Effector memory CD4-positive, alpha-beta T cell (primary cell): ENCODE data around the gene TEDC1.

Experiments
- DNase-seq, 3 donors: peaks; one replicate each; pipeline ENCODE4 v3.0.0-alpha.2; 2020
- H3K27ac ChIP-seq: 2 replicates; pipeline ENCODE4 v1.7.0; 2013; ENCODE audit warnings: mild to moderate bottlenecking, low read length, moderate library complexity; ENCODE audit not compliant: insufficient read depth, poor library complexity, severe bottlenecking
- H3K27me3 ChIP-seq: replicated peaks from 2 replicates; pipeline ENCODE4 v1.7.0; 2013; ENCODE audit warnings: mild to moderate bottlenecking, low read length; ENCODE audit not compliant: insufficient read depth, control insufficient read depth, poor library complexity, severe bottlenecking
- H3K36me3 ChIP-seq: 2 replicates; pipeline ENCODE4 v1.7.0; 2013; ENCODE audit warnings: mild to moderate bottlenecking, low read length, moderate library complexity; ENCODE audit not compliant: control insufficient read depth, insufficient read depth
- H3K4me1 ChIP-seq: 2 replicates; pipeline ENCODE4 v1.7.0; 2013; ENCODE audit warnings: low read length, mild to moderate bottlenecking; ENCODE audit not compliant: control insufficient read depth, insufficient read depth, poor library complexity, severe bottlenecking
- H3K4me3 ChIP-seq: 2 replicates; pipeline ENCODE4 v1.7.0; 2013; ENCODE audit warnings: low read length, low read depth, mild to moderate bottlenecking; ENCODE audit not compliant: insufficient read depth, poor library complexity, severe bottlenecking
- H3K9me3 ChIP-seq: 2 replicates; pipeline ENCODE4 v1.7.0; 2013; ENCODE audit warnings: mild to moderate bottlenecking, low read length, moderate library complexity; ENCODE audit not compliant: control insufficient read depth

TEDC1 gene

DNA sequence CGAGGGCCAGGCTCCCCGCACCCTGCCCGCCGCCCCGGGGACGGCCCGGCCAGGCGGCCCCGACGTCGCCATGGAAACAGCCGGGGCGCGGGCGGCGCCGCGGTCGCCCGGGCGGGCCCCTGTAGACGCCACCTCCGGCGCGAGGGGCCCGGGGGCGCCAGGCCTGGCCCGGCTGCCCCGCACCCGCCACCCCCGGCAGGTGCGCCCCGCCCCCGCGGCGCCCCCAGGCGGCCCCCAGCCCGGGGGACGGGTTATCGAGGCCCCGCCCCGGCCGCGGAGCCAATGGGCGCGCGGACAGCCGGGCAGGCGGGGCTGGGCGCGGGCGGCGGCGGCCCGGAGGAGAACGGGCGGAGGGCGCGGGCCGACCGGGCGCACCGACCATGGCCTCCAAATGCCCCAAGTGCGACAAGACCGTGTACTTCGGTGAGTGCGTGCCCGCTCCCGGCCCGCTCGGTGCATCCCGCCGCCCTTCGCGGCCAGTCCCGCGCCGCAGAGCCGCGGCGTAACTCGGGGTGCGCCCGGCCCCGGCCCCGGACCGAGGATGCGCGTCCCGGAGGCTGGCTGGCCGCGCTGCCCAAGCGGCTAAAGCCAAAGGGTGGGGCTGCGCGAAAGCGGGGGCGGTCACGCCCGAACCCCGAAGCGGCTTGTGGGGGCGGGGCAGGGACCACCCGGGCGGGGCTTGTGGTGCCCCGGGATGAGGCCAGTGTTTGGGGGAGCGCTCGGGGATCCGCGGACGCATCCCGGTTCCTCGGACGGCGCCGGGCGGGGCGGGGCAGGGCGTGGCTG lies 16.4 kb upstream of the TEDC1 start, which contains the start of gene CRIP2:
Gene CRIP2, plus strand, starts transcription at position 339 of the 786 bp plus-strand sequence. Its CDS starts 42 bp downstream, at position 381.
- Histone ChIP-seq H3K27me3 (no peaks in the 10 kb centered on the region), H3K36me3 (peaks cover 3% of the 10 kb centered on the region), H3K9me3 (no peaks in the 10 kb centered on the region), H3K4me3 (peak within 1 kb of the TSS; percentile 64), H3K4me1 (peaks cover 42% of the 10 kb centered on the region), H3K27ac (peak within 1 kb of the TSS; percentile 83)
- peak; percentile 56 to 63 (median 57) for DNase-seq

DNA sequence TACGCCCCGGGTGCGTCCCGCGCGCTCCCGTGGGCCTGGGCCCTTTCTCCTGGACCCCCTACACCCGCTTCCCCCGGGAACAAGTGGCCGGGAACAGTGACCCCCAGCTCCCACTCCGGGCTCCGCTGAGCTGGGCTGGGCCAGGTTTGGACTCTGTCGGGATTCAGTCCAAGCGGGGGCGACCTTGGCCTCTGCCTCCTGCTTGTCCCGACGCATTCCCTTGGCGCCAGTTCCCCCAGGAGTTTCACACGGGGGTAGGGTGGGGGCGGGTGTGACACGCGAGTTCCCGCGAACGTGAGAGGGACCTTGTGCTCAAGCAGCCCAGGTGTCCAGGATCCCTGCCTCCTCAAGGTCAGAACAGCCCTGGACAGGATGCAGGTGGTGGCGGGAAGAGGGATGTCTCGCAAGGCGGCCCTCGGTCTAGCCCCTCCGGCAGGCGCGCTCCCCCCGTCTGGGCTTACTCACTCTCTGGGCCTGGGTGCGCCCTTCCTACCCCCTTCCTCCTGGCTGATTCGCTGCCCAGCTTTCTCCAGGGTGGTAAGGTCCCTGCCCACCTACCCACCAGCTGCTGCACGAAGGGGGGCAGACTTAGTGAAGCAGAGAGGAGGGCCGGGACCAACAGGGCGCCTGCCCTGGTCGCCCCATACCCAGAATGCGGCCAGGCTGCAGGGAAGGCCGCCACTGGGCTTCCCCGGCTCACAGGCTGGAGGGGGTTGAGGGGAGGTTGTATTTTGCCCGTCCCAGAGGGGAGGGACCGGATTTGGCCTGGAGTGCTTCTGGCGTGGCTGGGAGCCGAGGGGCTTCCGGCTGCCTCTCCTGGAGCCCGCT lies 15.6 kb upstream of the TEDC1 start:
- Histone ChIP-seq H3K27ac (peak overlapping the region; percentile 66), H3K4me1 (peaks cover 49% of the 10 kb centered on the region), H3K9me3 (no peaks in the 10 kb centered on the region), H3K4me3 (peak overlapping the region; percentile 59), H3K36me3 (no peaks in the 10 kb centered on the region), H3K27me3 (no peaks in the 10 kb centered on the region)
- DNase-seq = no peak

DNA sequence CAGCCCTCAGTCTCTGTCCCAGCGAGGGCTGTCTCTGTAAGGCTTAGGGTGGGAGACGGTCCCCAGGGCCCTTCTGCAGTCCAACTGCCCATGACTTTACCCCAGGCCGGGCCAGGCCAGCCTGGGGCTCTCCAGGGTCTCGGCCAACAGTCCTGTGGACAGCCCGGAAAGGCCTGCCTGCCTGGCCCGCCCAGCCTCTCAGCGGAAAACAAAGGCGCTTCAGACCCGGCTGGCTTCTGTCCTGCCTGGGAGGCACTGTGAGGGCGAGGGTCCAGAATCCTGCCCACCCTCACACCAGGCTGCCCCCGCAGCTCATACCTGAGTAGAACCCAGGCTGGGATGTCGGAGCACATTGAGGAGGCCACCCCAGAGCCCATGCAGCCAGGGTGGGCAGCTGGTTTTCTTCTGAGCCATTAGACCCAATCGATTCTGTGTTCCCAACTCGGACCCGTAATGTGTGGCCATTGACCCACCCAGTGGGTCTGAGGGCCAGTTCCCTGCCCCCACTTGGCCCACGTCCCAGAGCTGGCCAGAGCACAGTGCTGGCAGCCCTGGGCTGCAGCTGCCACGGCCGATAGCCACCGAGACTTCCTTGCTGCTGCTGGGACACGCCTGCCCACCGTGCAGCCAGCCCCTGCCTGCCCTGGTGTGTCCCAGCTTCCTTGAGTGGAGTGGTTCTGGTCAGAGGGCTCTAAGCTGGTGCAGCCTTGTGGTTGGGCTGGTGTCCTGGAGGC lies 14.8 kb upstream of the TEDC1 start:
- no peak overlapping the region for H3K27ac ChIP-seq
- H3K4me3 ChIP-seq = no peak overlapping the region
- H3K27me3 ChIP-seq = no peaks in the 10 kb centered on the region
- no peaks in the 10 kb centered on the region for H3K36me3 ChIP-seq
- H3K4me1 ChIP-seq = peaks cover 57% of the 10 kb centered on the region
- no peaks in the 10 kb centered on the region for H3K9me3 ChIP-seq
- DNase-seq = no peak

DNA sequence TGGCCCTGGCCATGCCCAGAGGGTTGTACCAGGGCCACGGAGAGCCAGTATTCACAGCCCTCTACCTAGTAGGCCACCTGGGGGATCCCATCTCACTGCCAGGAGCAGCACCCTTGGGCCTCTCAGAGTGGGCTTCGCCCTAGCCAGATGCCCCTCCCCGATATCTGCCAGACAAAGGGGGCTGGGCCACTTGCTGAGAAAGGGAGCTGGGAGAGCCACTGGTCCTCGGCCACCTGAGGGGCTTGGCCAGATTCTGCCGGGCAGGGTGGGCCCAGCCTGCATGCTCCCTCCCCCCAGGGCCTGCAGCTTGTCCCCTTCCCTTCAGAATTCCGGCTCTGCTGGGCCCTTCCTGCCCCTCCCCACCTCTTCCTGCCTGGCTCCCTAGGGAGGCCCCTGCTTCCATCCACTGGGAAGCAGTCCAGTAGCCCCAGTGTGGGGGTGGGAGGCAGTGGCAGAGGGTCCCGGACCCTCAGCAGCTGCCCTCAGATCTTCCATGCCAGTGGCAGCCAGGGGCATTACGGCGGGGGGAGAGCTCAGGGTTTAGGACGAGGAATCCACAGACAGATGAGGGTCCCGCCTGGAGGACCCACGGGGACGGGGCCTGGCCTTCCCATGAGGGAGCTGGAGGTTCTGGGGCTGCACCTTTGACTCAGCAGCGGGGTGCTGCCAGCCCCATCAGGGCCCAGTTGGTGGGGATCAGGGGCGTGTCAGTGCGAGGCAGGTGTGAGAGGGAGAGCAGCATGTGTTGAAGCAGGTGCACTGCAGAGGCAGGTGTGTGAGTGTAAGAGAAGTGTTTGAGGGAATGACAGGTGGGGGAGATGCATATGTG lies 14.0 kb upstream of the TEDC1 start:
- Histone ChIP-seq H3K4me1 (peaks cover 60% of the 10 kb centered on the region), H3K36me3 (no peaks in the 10 kb centered on the region), H3K27ac (no peak overlapping the region), H3K27me3 (no peaks in the 10 kb centered on the region), H3K4me3 (no peak overlapping the region), H3K9me3 (no peaks in the 10 kb centered on the region)
- no peak for DNase-seq

DNA sequence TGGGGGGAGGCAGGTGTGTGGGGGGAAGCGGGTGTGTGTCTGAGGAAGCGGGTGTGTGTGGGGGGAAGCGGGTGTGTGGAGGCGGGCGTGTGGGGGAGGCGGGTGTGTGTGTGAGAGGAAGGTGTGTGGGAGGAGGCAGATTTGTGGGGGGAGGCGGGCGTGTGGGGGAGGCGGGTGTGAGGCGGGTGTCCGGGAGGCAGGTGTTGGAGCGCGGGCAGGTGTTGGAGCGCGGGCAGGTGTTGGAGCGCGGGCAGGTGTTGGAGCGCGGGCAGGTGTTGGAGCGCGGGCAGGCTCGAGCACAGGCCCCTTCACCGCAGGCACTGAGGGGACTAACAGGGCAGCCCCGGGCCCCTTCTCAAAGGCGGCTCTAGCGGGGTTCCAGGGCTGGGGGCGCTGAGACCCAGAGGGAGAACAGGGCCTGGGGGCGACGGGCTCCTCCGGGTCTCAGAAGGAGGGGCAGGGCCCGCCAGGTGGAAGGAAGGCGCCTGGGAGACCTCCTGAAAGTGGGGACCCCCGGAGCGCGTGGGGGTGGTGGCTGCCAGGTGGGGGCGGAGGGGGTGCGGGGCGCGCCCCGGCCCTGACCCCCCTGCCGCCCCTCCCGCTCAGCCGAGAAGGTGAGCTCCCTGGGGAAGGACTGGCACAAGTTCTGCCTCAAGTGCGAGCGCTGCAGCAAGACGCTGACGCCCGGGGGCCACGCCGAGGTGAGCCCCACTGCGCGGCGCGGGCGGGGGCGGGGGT lies 13.2 kb upstream of the TEDC1 start:
- H3K36me3 ChIP-seq = no peaks in the 10 kb centered on the region
- H3K4me1 ChIP-seq = peaks cover 68% of the 10 kb centered on the region
- no peaks in the 10 kb centered on the region for H3K27me3 ChIP-seq
- H3K4me3 ChIP-seq = peak overlapping the region; percentile 24
- peak; percentile 65 to 74 (median 71) for DNase-seq
- H3K9me3 ChIP-seq = no peaks in the 10 kb centered on the region
- peak overlapping the region; percentile 69 for H3K27ac ChIP-seq

DNA sequence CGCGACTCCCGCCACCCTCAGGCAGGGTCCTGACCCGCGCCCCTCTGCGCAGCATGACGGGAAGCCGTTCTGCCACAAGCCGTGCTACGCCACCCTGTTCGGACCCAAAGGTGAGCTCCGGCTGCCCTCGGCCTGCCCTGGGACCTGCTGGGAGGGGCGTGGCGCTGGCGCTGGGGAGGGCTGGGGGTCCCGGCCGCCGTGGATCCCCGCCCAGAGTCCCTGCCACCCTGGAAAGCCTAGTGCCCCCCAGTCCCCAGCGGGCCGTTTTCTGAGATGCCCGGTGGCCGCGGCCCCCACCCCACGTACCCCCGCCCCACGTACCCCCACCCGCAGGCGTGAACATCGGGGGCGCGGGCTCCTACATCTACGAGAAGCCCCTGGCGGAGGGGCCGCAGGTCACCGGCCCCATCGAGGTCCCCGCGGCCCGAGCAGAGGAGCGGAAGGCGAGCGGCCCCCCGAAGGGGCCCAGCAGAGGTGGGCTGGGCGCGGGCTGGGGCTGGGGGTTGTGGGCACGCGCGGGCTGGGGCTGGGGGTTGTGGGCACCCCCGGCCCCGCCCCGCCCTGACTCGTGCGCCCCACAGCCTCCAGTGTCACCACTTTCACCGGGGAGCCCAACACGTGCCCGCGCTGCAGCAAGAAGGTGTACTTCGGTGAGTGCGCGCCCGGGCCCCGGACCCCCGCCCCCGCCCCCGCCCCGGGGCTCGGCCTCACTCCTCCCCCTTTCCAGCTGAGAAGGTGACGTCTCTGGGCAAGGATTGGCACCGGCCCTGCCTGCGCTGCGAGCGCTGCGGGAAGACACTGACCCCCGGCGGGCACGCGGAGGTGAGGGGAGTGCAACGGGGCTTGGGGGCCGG lies 12.4 kb upstream of the TEDC1 start:
- Histone ChIP-seq H3K27ac (peak overlapping the region; percentile 69), H3K4me3 (peak overlapping the region; percentile 24), H3K27me3 (no peaks in the 10 kb centered on the region), H3K9me3 (no peaks in the 10 kb centered on the region), H3K4me1 (peaks cover 71% of the 10 kb centered on the region), H3K36me3 (no peaks in the 10 kb centered on the region)
- peak in 2 of 3 donors; percentile 38 to 44 for DNase-seq

DNA sequence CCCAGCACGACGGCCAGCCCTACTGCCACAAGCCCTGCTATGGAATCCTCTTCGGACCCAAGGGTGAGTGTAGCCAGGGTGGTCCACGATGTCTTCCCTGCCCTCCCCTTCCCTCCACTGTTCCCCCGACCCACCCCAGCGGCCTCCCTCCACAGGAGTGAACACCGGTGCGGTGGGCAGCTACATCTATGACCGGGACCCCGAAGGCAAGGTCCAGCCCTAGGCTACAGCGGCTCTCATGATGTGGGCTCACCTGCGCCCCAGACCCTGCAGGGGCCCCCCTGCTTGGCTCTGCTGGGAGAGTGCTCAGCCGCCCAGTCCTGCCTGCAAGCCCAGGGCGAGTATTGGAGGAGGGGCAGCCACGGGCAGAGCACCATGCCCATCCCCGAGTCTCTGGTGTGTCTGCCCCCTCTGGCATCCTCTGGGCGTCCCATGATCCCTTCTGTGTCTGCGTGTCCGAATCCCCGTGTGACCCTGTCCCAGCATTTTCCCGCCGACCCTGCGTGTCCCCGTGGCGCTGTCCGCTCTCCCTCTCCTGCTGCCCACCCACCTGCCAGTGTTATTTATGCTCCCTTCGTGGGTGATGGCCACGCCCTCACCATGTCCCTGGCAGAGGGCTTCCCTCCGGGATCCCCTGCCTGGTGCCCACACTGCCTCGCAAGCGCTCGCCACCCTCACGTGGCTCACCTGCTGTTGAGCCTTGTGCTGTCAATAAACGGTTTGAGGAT lies 11.5 kb upstream of the TEDC1 start:
- Histone ChIP-seq H3K4me3 (no peak overlapping the region), H3K27ac (peak overlapping the region; percentile 100), H3K27me3 (no peaks in the 10 kb centered on the region), H3K9me3 (no peaks in the 10 kb centered on the region), H3K36me3 (no peaks in the 10 kb centered on the region), H3K4me1 (peaks cover 78% of the 10 kb centered on the region)
- no peak for DNase-seq

DNA sequence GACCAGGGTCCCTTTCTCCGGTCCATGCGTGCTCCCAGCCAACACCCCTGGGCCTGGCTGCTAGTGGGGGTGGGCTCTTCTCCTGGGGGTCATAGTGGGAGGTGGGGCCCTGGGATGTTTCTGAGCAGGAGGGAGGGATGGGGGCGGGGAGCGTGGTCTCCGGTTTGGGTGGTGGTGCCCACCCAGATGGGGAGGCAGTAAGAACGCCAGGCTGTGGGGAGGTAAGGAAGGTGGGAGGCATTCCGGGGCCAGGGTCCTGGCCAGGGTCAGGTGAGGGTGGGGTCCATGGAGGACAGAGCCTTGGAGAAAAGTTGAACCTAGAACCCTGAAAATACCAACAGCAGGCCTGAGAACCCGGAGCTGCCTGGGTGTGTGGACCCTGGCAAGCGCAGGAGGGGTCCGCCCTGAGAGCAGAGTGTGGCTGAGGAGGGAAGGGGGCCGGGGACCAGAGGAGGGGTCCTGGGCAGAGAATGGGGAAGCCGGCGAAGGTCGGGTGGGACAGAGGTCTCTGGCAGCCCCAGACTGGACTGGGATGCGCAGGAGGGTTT lies 10.8 kb upstream of the TEDC1 start:
- H3K27ac ChIP-seq = peak overlapping the region; percentile 100
- no peak for DNase-seq
- H3K27me3 ChIP-seq = no peaks in the 10 kb centered on the region
- H3K9me3 ChIP-seq = no peaks in the 10 kb centered on the region
- no peaks in the 10 kb centered on the region for H3K36me3 ChIP-seq
- no peak overlapping the region for H3K4me3 ChIP-seq
- peaks cover 80% of the 10 kb centered on the region for H3K4me1 ChIP-seq
